GM21619 (cell line): ENCODE results near the gene EIF4B.
"Not testable (repeated sequence)": the region's sequence is repeated elsewhere in the genome, so short reads cannot be mapped to it uniquely, and the experiment has no call there.

Experiments
- ATAC-seq: cut with Tn5 transposase; IDR thresholded peaks from one replicate; pipeline ENCODE4 v1.9.1; 2021; ENCODE audit not compliant: unreplicated experiment

The EIF4B gene

GRCh38 chr12:53005986-53006809 lies at the start of gene EIF4B:
Gene EIF4B (plus strand): TSS chr12:53006456. CDS start chr12:53006484, 28 bp downstream.
- ATAC-seq: peak; percentile 92

- ATAC-seq: no peak
Observed at GRCh38 chr12:52956987-52957386, 49.3 kb upstream of the EIF4B start.

- no peak for ATAC-seq
Observed at GRCh38 chr12:52964556-52965336, 41.5 kb upstream of the EIF4B start.

GRCh38 chr12:52965337-52965731 lies 40.9 kb upstream of the EIF4B start:
- no peak for ATAC-seq

GRCh38 chr12:52969166-52969795 lies 37.0 kb upstream of the EIF4B start:
- ATAC-seq: no peak

- no peak for ATAC-seq
Observed at GRCh38 chr12:52969828-52970569, 36.3 kb upstream of the EIF4B start.

- ATAC-seq: no peak
Observed at GRCh38 chr12:52971679-52972329, 34.5 kb upstream of the EIF4B start.

- no peak for ATAC-seq
Observed at GRCh38 chr12:52975204-52975603, 31.1 kb upstream of the EIF4B start.

GRCh38 chr12:52975820-52976573 lies 30.3 kb upstream of the EIF4B start:
- no peak for ATAC-seq

- ATAC-seq: no peak
Observed at GRCh38 chr12:52976574-52977071, 29.6 kb upstream of the EIF4B start.

- ATAC-seq: no peak
Observed at GRCh38 chr12:52977170-52977569, 29.1 kb upstream of the EIF4B start.

- no peak for ATAC-seq
Observed at GRCh38 chr12:52980096-52980649, 26.1 kb upstream of the EIF4B start.

GRCh38 chr12:52980650-52981423 lies 25.4 kb upstream of the EIF4B start:
- ATAC-seq: peak; percentile 87

- ATAC-seq: no peak
Observed at GRCh38 chr12:52984136-52984535, 22.1 kb upstream of the EIF4B start.

- ATAC-seq: no peak
Observed at GRCh38 chr12:52988898-52989297, 17.4 kb upstream of the EIF4B start.

- ATAC-seq: no peak
Observed at GRCh38 chr12:52990206-52990605, 16.1 kb upstream of the EIF4B start.

GRCh38 chr12:52992240-52992639 lies 14.0 kb upstream of the EIF4B start:
- ATAC-seq: not testable (repeated sequence)
